Measurements from ENCODE around the gene CDK10. TPM values are rescaled to one million over a fixed set of nuclear protein-coding genes. Genes with fewer than 3 reads are reported as not detected.
A peak's percentile ranks its signal among the peaks of the same experiment; 100 is the strongest.

CDK10 gene
- total and polyA plus RNA-seq, 9 of the 15 experiments (the other 6 are each of a cell fraction or from before 2014, with no cell fraction given): 2.0 to 85.1 (median 40.1) TPM

DNA sequence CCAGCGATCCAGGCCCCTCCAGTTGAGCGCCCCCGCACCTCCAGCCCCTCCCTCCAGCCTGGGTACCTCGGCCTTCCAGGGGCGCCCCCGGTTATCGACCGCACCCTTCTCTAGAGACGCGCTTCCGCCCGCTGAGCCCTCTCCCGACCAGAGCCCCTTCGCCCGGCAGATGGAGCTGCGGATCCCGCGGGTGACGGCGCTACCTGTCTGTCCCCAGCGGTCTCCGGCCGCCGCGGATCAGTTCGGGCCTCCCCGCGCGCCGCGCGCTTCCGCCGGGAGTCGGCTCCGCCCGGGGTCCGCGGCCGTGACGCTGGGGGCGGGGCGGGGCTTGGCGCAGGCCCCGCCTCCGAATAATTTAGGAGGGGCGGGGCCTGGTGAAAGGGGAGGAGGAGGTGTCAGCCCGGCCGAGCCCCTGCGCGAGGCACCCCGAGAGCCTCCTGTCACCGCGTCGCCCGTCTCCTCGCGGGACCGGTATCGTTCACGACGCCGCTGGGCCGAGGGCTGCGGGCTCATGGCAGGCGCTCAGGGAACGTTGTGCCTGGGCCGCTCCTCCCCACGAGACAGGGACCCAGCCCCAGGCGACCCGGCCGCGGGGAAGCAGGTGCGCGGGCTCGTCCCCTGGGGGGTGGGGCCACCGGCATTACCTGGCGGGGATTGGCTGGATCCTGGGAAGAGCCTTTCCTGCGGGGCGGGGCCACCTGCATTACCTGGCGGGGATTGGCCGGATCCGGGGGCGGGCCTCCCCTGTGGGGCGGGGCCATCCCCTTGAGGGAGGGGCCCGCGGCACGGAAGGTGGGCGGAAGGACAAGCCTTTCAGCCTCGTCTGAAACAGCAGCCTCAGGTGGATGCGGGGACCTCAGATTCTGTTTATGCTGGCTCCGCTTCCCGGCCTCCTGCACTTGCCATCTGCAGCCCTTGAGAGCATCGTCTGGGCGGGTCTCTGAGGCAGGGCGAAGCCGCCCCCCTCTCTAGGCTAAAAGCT is 15.2 kb downstream of the CDK10 start, which contains the start of gene SPATA2L:
TSS of gene SPATA2L (minus strand) at position 281 of the 982 bp plus-strand sequence. CDS start 473 bp downstream, outside the sequence.
- H4K20me1 ChIP-seq (replicated peaks; ENCODE audit: control insufficient read depth, insufficient read depth, low read length): peaks cover 4% of the 10 kb centered on the region; the same call in 1 of the 2 replicates
- peak within 1 kb of the TSS; percentile 51 for H3K4me3 ChIP-seq
- peak within 1 kb of the TSS; percentile 94 for H2AFZ ChIP-seq (ENCODE audit: low read depth, low read length)
- DNase-seq (ENCODE audit: extremely low read depth in 1 of 4, low spot score in 3 of 4) (peak; percentile 96 to 99 (median 96)), FAIRE-seq (peak; percentile 98), ATAC-seq (peak; percentile 86)
- H3K4me2 ChIP-seq (ENCODE audit: insufficient read depth, low read length): peak within 1 kb of the TSS; percentile 86
- H3K4me1 ChIP-seq (replicated peaks in 1 of 2; ENCODE audit: control insufficient read depth in 2 of 2, insufficient read depth in 2 of 2, low read length in 2 of 2): peaks cover 16 to 66% of the 10 kb centered on the region in 2 experiments
- peaks cover 9% of the 10 kb centered on the region for H3K79me2 ChIP-seq (ENCODE audit: control insufficient read depth, insufficient read depth, low read length)
- in situ Hi-C loops (cut with MboI): loop anchor here (5.0 kb wide), 1 partner anchor 161 kb away; no protein-coding TSS in a partner anchor
- H3K9ac ChIP-seq (ENCODE audit: insufficient read depth in 1 of 2, low read depth in 2 of 2, low read length in 2 of 2): peak within 1 kb of the TSS; percentile 70 to 93
- peak within 1 kb of the TSS; percentile 76 for H3K27ac ChIP-seq (ENCODE audit: extremely low read depth, low read depth, low read length)
- WGBS (ENCODE audit: insufficient coverage, low coverage, missing lambda C conversion rate): 2% methylated on average over 66 of the region's 97 CpGs
- H3K27me3 ChIP-seq (ENCODE audit: control insufficient read depth in 2 of 2, insufficient read depth in 2 of 2, low read length in 2 of 2): no peaks in the 10 kb centered on the region
- CTCF ChIA-PET (ENCODE audit: low intra/inter-chr PET ratio): interaction anchor here (0.6 to 2.7 kb wide), 2 partner anchors 143 to 159 kb away, joined by 3 to 18 read pairs; no protein-coding TSS in a partner anchor
- POLR2A ChIA-PET: interaction anchor here (0.6 to 1.0 kb wide), 3 partner anchors 30 to 201 kb away, joined by 3 read pairs; no protein-coding TSS in a partner anchor
- BruUV-seq (replicated peaks): no TSS peak
- intact Hi-C loops (cut with micrococcal nuclease): loop anchor here (2.0 to 5.0 kb wide), 3 partner anchors 17 to 211 kb away; no protein-coding TSS in a partner anchor
- peaks cover 8% of the 10 kb centered on the region for H3K9me1 ChIP-seq (ENCODE audit: control insufficient read depth, insufficient read depth, low read length)
- H3K9me3 ChIP-seq (replicated peaks; ENCODE audit: control insufficient read depth, insufficient read depth, low read depth, low read length): no peaks in the 10 kb centered on the region
- H3K36me3 ChIP-seq (ENCODE audit: control insufficient read depth, insufficient read depth, low read length): peaks cover 17% of the 10 kb centered on the region; the same call in 2 of the 3 replicates
- peak; percentile 94 for TF ChIP-seq SP1 (CRISPR knock-in tag; IDR thresholded peaks at IDR 0.05)
- TF ChIP-seq CXXC5 (CRISPR knock-in tag; IDR thresholded peaks at IDR 0.05): peak; percentile 79
- TF ChIP-seq ZNF668 (CRISPR knock-in tag; IDR thresholded peaks at IDR 0.05): no peak
- TF ChIP-seq, protein P1, sequence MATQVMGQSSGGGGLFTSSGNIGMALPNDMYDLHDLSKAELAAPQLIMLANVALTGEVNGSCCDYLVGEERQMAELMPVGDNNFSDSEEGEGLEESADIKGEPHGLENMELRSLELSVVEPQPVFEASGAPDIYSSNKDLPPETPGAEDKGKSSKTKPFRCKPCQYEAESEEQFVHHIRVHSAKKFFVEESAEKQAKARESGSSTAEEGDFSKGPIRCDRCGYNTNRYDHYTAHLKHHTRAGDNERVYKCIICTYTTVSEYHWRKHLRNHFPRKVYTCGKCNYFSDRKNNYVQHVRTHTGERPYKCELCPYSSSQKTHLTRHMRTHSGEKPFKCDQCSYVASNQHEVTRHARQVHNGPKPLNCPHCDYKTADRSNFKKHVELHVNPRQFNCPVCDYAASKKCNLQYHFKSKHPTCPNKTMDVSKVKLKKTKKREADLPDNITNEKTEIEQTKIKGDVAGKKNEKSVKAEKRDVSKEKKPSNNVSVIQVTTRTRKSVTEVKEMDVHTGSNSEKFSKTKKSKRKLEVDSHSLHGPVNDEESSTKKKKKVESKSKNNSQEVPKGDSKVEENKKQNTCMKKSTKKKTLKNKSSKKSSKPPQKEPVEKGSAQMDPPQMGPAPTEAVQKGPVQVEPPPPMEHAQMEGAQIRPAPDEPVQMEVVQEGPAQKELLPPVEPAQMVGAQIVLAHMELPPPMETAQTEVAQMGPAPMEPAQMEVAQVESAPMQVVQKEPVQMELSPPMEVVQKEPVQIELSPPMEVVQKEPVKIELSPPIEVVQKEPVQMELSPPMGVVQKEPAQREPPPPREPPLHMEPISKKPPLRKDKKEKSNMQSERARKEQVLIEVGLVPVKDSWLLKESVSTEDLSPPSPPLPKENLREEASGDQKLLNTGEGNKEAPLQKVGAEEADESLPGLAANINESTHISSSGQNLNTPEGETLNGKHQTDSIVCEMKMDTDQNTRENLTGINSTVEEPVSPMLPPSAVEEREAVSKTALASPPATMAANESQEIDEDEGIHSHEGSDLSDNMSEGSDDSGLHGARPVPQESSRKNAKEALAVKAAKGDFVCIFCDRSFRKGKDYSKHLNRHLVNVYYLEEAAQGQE (IDR thresholded peaks at IDR 0.05; ENCODE audit: borderline replicate concordance): 0 out of 2 replicates have a peak, but pooled peaks have one; percentile 46
- TF ChIP-seq, protein P1 (CRISPR knock-in tag; IDR thresholded peaks at IDR 0.05; ENCODE audit: low read depth): no peak
- TF ChIP-seq HCFC1 (IDR thresholded peaks at IDR 0.05; ENCODE audit: low read depth, low read length): peak; percentile 25
- no peak for TF ChIP-seq FOSL1 (tag; conservative IDR thresholded peaks at IDR 0.05)
- TF ChIP-seq, protein P2, sequence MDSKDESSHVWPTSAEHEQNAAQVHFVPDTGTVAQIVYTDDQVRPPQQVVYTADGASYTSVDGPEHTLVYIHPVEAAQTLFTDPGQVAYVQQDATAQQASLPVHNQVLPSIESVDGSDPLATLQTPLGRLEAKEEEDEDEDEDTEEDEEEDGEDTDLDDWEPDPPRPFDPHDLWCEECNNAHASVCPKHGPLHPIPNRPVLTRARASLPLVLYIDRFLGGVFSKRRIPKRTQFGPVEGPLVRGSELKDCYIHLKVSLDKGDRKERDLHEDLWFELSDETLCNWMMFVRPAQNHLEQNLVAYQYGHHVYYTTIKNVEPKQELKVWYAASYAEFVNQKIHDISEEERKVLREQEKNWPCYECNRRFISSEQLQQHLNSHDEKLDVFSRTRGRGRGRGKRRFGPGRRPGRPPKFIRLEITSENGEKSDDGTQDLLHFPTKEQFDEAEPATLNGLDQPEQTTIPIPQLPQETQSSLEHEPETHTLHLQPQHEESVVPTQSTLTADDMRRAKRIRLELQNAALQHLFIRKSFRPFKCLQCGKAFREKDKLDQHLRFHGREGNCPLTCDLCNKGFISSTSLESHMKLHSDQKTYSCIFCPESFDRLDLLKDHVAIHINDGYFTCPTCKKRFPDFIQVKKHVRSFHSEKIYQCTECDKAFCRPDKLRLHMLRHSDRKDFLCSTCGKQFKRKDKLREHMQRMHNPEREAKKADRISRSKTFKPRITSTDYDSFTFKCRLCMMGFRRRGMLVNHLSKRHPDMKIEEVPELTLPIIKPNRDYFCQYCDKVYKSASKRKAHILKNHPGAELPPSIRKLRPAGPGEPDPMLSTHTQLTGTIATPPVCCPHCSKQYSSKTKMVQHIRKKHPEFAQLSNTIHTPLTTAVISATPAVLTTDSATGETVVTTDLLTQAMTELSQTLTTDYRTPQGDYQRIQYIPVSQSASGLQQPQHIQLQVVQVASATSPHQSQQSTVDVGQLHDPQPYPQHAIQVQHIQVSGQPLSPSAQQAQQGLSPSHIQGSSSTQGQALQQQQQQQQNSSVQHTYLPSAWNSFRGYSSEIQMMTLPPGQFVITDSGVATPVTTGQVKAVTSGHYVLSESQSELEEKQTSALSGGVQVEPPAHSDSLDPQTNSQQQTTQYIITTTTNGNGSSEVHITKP (IDR thresholded peaks at IDR 0.05; ENCODE audit: partially characterized antibody): peak; percentile 20
